ENCODE data around the gene TLR10.
"Not testable (repeated sequence)": the region's sequence is repeated elsewhere in the genome, so short reads cannot be mapped to it uniquely, and the experiment has no call there.

The TLR10 gene, protein sequence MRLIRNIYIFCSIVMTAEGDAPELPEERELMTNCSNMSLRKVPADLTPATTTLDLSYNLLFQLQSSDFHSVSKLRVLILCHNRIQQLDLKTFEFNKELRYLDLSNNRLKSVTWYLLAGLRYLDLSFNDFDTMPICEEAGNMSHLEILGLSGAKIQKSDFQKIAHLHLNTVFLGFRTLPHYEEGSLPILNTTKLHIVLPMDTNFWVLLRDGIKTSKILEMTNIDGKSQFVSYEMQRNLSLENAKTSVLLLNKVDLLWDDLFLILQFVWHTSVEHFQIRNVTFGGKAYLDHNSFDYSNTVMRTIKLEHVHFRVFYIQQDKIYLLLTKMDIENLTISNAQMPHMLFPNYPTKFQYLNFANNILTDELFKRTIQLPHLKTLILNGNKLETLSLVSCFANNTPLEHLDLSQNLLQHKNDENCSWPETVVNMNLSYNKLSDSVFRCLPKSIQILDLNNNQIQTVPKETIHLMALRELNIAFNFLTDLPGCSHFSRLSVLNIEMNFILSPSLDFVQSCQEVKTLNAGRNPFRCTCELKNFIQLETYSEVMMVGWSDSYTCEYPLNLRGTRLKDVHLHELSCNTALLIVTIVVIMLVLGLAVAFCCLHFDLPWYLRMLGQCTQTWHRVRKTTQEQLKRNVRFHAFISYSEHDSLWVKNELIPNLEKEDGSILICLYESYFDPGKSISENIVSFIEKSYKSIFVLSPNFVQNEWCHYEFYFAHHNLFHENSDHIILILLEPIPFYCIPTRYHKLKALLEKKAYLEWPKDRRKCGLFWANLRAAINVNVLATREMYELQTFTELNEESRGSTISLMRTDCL

DNA sequence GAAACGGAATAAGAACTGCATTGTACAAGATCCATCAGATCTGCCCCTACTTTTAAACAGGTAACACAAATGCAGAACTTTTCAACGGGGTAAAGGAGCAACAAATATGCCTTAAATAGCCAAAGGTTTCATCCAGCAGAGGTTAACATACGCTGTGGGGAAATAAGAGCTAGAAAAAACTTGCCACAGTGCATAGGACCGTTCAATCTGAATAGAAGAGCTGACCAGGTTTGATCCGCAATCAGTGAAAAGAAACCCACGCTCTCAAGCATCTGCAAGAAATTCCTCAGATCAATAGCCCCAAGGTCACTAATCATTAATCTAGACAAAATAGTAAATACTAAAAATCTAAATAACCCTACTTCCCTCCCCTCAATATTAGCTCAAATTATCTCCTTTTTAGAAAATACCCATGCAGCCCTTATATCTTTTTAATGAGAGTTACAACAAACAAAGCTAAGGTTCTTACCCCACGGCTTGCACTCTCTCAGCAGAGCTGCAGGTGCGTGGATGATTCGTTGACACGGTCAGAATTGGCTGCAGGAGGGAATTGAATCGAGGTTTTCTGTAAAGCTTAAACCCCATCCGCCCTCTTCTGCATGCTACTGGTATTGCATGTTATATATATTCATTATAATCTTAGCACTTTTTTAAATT, at the start of gene TLR10:
Gene TLR10 (minus strand): TSS at position 539 of the 657 bp plus-strand sequence. CDS start 7,400 bp downstream, outside the sequence.
- DNase-seq, result peak; percentile 51

GRCh38 chr4:38832206-38832605, 49.4 kb upstream of the TLR10 start:
- no peak for DNase-seq

GRCh38 chr4:38831653-38832052, 48.9 kb upstream of the TLR10 start:
- no peak for DNase-seq

DNA sequence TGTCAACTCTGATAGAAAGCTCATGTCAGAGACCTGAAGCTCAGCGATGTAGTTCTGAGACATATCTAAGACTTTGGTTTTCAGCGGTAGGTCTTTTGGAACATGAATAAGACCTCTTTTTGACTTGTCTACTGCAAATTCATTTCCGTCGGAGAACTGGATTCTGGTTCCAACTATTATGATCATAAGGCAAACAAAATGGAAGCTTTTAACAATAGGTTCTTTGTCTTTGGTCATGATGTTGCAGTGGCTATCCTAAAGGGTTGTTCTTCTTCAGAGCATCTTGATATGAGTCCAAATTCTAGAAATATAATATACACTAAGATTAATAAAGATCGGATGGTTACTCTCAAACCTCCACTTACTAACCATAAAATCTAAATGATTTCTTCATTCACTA, 46.4 kb upstream of the TLR10 start:
- DNase-seq, result no peak

DNA sequence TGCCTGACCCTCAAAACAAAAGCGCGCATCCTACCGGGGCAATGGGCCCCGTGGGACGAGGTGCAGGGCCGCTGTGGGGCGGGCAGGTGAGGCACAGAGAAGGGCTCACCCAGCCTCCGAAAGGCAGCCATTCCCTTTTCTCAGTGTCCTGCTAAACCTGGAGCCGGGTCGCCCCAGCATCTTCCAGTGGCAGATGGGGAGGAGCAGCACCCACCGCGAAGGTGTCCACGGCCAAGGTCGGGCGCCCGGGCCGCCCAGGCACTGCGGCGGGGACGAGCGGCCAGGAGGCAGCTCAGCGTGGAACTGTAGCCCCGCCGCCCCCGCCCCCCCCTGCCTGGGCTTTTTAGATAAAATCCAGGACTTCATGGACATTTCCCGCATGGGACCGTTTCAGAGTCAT, 41.0 kb upstream of the TLR10 start:
- no peak for DNase-seq

DNA sequence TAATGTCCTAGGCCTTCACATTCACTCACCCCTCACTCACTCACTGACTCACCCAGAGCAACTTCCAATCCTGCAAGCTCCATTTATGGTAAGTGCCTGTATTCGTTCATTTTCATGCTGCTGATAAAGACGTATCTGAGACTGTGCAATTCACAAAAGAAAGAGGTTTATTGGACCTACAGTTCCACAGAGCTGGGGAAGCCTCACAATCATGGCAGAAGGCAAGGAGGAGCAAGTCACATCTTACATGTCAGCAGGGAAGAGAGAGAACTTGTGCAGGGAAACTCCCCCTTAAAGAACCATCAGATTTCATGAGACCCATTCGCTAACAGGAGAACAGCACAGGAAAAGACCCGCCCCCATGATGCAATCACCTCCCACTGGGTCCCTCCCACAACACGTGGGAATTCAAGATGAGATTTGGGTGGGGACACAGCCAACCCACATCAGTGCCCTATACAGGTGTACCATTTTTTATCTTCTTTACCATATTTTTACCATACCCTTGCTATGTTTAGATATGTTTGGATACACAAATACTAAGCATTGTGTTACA, 40.0 kb upstream of the TLR10 start:
- no peak for DNase-seq

GRCh38 chr4:38821739-38822138, 38.9 kb upstream of the TLR10 start:
- DNase-seq, result no peak

- no peak for DNase-seq
Observed at GRCh38 chr4:38820329-38821061, 37.7 kb upstream of the TLR10 start.

- DNase-seq, result no peak
Observed at GRCh38 chr4:38819569-38819968, 36.8 kb upstream of the TLR10 start.

DNA sequence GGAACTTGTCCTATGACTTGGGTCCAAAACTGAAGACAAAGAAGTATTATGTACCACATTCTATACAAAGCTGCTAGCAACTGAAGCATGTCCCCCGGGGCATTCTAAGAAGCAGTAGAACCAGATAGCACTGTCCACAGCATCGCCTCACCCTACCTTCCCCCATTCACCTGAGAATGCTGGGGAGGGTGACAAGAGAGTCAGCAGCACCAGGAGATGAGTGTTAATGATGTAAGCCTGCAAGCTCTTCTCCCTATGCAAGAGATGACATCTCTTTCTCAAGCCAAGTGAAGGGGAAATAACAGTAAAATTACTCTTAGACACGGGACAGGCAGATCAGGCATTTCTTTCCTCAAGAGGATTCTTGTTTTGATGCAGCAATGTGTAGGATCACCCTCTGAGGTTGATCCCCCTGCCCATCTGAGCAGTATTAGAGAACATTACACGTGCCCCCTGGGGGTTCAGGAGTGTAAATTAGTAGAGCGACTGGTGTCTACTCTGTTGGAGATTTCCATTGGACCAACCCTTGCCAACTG, 35.7 kb upstream of the TLR10 start:
- DNase-seq, result no peak

DNA sequence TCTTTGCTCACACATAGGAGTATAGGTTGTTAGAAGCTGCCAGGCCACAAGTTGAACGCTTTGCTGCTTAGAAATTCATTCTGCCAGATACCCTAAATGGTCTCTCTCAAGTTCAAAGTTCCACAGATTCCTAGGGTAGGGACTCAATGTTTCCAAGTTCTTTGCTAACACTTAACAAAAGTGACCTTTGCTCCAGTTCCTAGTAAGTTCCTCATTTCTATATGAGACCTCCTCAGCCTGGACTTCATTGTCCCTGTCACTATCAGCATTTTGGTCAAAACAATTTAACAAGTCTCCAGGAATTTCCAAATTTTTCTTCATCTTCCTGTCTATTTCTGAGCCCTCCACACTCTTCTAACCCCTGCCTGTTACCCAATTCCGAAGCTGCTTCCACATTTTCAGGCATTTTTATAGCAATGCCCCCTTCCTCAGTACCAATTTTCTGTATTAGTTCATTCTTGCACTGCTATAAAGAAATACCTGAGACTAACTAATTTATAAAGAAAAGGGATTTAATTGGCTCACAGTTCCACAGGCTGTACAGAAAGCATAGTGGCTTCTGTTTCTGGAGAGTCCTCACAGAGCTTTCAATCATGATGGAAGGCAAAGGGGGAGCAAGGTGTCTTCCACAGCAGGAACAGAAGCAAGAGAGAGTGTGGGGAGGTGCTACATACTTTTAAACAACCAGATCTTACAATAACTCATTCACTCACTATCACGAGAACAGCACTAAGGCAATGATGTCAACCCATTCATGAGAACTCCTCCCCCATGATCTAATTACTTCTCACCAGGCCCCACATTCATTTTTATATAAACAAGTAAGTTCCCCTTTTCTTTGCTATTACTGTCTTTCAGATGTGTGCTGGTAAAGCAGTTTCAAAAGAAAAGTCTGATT, 33.3 kb upstream of the TLR10 start:
- peak; percentile 5 for DNase-seq

GRCh38 chr4:38814386-38814785, 31.6 kb upstream of the TLR10 start:
- no peak for DNase-seq

DNA sequence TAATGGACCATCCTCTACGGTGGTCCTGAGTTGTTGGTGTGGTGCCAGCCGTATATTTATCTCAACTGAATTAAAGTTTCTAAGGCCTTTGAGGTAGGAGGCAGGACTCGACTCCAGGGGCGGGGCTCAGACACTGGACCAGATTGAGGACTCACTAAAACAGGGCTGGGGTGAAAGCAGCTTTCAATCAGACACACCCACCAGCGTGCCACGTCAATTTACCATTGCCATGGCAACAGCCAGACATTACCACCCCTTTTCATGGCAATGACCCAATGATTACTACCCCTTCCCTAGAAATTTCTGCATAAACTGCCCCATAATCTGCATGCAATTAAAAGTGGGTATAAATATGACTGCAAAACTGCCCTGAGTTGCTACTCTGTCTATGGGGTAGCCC, 28.5 kb upstream of the TLR10 start:
- DNase-seq, result no peak

DNA sequence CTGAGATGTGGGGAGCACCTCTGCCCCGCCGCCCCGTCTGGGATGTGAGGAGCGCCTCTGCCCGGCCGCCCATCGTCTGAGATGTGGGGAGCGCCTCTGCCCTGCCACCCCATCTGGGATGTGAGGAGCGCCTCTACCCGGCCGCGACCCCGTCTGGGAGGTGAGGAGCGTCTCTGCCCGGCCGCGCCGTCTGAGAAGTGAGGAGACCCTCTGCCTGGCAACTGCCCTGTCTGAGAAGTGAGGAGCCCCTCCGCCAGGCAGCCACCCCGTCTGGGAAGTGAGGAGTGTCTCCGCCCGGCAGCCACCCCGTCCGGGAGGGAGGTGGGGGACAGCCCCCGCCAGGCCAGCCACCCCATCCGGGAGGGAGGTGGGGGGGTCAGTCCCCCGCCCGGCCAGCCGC, 24.7 kb upstream of the TLR10 start:
- DNase-seq, result not testable (repeated sequence)

DNA sequence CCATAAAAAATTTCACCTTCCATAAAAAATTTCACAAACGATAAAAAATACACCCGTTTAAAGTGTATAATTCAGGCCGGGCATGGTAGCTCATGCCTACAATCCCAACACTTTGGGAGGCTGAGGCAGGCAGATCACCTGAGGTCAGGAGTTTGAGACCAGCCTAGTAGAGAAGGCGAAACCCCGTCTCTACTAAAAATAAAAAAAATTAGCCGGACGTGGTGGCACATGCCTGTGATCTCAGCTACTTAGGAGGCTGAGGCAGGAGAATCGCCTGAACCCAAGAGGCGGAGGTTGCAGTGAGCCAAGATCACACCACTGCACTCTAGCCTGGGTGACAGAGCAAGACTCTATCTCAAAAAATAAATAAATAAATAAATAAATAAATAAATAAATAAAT, 23.5 kb upstream of the TLR10 start:
- DNase-seq, result not testable (repeated sequence)

DNA sequence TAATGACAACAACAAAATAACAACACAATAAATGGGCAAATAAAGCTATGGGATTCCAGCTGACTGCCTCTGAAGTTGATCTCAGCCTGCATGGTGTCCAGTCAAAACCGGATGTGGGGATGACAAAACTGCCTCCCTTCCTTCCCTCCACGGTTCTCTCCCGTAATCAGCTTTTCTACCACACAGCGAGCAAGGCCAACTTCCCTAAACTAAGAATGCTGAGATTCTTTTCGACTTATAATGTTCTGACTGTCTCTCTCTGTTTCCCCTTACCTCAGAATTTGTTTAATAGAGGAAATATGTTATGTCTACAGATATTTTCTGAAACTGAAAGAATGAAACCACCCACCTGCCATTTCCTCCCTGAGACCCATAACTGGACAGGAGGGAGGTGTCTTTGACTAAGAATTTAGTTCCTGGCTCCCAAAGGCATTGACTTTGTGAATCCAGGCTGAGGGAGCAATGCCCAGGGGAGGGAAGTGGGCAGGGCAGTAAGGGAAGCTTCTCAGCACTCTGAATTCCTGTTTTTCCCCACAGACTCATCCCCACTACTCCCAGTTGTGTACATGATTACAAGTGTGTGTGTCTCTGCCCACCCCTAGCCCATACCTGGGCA, 22.8 kb upstream of the TLR10 start:
- peak; percentile 33 for DNase-seq

GRCh38 chr4:38804654-38805295, 22.0 kb upstream of the TLR10 start, which contains the start of gene TLR1:
Gene TLR1 (minus strand): TSS chr4:38804791. CDS start chr4:38798831, 5,960 bp downstream.
- peak; percentile 53 for DNase-seq

GRCh38 chr4:38803833-38804653, 21.3 kb upstream of the TLR10 start:
- peak; percentile 53 for DNase-seq

All from midbrain (tissue), 1 donor.